Tibial nerve (tissue), 4 donors: ENCODE measurements around the gene DDX59.
"Not testable (repeated sequence)": the region's sequence is repeated elsewhere in the genome, so short reads cannot be mapped to it uniquely, and the experiment has no call there.

ENCODE experiments used
- CTCF ChIP-seq, 5 experiments: fragments of 200-600 bp in 3 of 5; fragments of 450-650 bp in 2 of 5; sonication (generic) in 3 of 5; IDR thresholded peaks; one replicate each; pipeline ENCODE4 v1.5.1; 2016 to 2019; ENCODE audit warnings: antibody characterized with exemption in 5 of 5, mild to moderate bottlenecking in 3 of 5, moderate library complexity in 2 of 5
- EP300 ChIP-seq, 2 donors: sonication (generic); formaldehyde crosslinking; IDR thresholded peaks; one replicate each; pipeline ENCODE4 v1.6.1; 2017; ENCODE audit warnings: antibody characterized with exemption in 2 of 2, mild to moderate bottlenecking in 1 of 2
- POLR2A ChIP-seq, 2 donors: fragments of 450-650 bp; IDR thresholded peaks; one replicate each; pipeline ENCODE4 v1.6.1; 2017; ENCODE audit warnings: antibody characterized with exemption in 2 of 2, mild to moderate bottlenecking in 2 of 2, moderate library complexity in 2 of 2

- TF ChIP-seq EP300, CTCF, POLR2A (IDR thresholded peaks at IDR 0.05): not testable (repeated sequence)
These were observed 39.2 kb downstream of the DDX59 start for GRCh38 chr1:200630515-200630899.
